Keratinocyte (primary cell): Measurements from ENCODE around the gene LOXL4.

ENCODE experiments used
- EZH2 ChIP-seq: IDR thresholded peaks from one replicate; pipeline ENCODE4 v1.6.1; 2012; ENCODE audit warnings: inconsistent platforms, mild to moderate bottlenecking, low read length, moderate library complexity
- TF ChIP-seq, protein P1 (sequence below), 3 experiments: IDR thresholded peaks in 1 of 3; conservative IDR thresholded peaks in 1 of 3; optimal IDR thresholded peaks in 1 of 3; 2 replicates in 2 of 3; 3 replicates in 1 of 3; pipeline versions ENCODE3 to v1.5.1; 2011; ENCODE audit warnings: low read length in 3 of 3, mild to moderate bottlenecking in 3 of 3, moderate library complexity in 2 of 3, control low read depth in 1 of 3, inconsistent platforms in 1 of 3; ENCODE audit not compliant: insufficient read depth in 2 of 3; ENCODE audit errors: extremely low read depth in 1 of 3

DNA sequence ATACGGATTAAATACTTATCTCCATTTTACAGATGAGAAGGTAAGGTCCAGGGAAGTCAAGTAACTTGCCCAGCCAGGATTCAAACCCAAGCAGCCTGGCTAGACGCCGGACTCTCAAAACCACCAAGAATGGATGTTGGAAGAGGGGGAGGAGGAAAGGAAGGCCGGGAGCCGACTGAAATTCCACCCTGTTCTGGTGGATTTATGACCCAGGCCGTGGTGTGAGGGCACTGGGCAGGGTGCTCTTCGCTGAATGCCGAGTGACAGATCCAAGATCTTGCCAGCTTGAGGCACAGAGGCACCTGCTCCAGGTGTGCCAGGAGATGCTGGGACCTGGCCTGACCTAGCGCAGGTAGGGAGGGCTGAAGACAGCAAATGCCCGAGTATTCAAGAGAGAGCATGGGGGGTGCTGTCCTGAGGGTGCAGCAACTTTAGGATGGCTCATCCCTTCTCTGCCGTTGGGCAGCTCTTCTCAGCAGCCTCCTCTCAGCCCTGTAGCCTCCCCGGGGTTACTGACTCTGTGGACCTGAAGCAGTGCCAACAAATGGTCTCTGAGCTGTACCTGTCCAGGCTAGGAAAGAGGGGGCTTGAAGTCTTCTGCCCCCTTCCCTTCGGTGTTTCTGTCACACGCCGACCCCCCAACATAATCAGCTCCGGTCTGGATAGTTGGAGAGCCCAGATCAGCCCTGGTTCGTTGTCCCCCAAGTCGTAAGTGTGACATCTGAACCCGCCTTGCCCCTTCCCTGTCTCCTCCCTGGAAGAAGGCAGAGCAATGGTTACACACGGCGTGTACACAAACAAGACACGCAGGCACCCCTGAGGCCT, 713 bp downstream of the LOXL4 start:
- TF ChIP-seq, protein P1, sequence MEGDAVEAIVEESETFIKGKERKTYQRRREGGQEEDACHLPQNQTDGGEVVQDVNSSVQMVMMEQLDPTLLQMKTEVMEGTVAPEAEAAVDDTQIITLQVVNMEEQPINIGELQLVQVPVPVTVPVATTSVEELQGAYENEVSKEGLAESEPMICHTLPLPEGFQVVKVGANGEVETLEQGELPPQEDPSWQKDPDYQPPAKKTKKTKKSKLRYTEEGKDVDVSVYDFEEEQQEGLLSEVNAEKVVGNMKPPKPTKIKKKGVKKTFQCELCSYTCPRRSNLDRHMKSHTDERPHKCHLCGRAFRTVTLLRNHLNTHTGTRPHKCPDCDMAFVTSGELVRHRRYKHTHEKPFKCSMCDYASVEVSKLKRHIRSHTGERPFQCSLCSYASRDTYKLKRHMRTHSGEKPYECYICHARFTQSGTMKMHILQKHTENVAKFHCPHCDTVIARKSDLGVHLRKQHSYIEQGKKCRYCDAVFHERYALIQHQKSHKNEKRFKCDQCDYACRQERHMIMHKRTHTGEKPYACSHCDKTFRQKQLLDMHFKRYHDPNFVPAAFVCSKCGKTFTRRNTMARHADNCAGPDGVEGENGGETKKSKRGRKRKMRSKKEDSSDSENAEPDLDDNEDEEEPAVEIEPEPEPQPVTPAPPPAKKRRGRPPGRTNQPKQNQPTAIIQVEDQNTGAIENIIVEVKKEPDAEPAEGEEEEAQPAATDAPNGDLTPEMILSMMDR (optimal IDR thresholded peaks at IDR 0.05 in 1 of 3, IDR thresholded peaks at IDR 0.05 in 1 of 3, conservative IDR thresholded peaks at IDR 0.05 in 1 of 3; ENCODE audit: extremely low read depth in 1 of 3, insufficient read depth in 2 of 3, low read length in 3 of 3), result no peak
- no peak for TF ChIP-seq EZH2
